ENCODE data around the gene EMC8. TPM values are rescaled to one million over a fixed set of nuclear protein-coding genes. Genes with fewer than 3 reads are reported as not detected.

Gene EMC8
- polyA plus RNA-seq, 1 of the 3 experiments (the other 2 are of a cell fraction) = 45.9 TPM

GRCh38 chr16:85733155-85733838 lies 66.0 kb downstream of the EMC8 start (continued):
- TF ChIP-seq NRF1 (IDR thresholded peaks at IDR 0.05; ENCODE audit: low read depth, low read length) (no peak), RXRA (IDR thresholded peaks at IDR 0.05; ENCODE audit: borderline replicate concordance, low read depth) (no peak)
- TF ChIP-seq, protein P1, sequence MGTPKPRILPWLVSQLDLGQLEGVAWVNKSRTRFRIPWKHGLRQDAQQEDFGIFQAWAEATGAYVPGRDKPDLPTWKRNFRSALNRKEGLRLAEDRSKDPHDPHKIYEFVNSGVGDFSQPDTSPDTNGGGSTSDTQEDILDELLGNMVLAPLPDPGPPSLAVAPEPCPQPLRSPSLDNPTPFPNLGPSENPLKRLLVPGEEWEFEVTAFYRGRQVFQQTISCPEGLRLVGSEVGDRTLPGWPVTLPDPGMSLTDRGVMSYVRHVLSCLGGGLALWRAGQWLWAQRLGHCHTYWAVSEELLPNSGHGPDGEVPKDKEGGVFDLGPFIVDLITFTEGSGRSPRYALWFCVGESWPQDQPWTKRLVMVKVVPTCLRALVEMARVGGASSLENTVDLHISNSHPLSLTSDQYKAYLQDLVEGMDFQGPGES (IDR thresholded peaks at IDR 0.05; ENCODE audit: low read depth, low read length) = no peak
- TF ChIP-seq, protein P2, sequence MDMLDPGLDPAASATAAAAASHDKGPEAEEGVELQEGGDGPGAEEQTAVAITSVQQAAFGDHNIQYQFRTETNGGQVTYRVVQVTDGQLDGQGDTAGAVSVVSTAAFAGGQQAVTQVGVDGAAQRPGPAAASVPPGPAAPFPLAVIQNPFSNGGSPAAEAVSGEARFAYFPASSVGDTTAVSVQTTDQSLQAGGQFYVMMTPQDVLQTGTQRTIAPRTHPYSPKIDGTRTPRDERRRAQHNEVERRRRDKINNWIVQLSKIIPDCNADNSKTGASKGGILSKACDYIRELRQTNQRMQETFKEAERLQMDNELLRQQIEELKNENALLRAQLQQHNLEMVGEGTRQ (IDR thresholded peaks at IDR 0.05; ENCODE audit: borderline replicate concordance, low read depth, low read length) = no peak
- TF ChIP-seq, protein P3, sequence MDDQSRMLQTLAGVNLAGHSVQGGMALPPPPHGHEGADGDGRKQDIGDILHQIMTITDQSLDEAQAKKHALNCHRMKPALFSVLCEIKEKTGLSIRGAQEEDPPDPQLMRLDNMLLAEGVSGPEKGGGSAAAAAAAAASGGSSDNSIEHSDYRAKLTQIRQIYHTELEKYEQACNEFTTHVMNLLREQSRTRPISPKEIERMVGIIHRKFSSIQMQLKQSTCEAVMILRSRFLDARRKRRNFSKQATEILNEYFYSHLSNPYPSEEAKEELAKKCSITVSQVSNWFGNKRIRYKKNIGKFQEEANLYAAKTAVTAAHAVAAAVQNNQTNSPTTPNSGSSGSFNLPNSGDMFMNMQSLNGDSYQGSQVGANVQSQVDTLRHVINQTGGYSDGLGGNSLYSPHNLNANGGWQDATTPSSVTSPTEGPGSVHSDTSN (IDR thresholded peaks at IDR 0.05) = no peak

DNA sequence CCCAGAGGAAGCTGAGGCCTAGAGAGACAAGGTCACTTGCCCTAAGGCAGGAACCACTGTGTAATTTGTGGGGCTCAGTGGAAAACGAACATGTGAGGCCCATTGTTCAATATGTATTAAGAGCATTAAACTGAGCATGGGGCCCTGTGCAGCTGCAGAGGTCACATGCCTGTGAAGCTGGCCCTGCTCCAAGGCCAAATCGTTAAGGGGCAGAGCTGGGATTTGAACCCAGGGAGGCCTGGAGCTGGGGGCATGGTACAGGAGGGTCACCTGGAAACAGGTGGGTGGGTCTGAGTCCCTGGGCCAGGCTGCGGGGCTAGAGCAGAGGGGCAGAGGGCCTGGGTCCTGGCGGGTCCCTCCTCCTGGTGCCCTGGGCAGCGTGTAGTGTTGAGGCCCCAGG lies 68.2 kb downstream of the EMC8 start:
- DNase-seq = no peak
- Histone ChIP-seq H3K4me3 (ENCODE audit: low read depth in 2 of 2, low read length in 1 of 2) (no peak overlapping the region), H3K4me1 (ENCODE audit: control insufficient read depth in 1 of 2, insufficient read depth in 2 of 2, low read depth in 1 of 2, low read length in 1 of 2) (no peaks in the 10 kb centered on the region), H3K9ac (no peak overlapping the region), H3K4me2 (no peak overlapping the region), H3K9me3 (no peaks in the 10 kb centered on the region), H3K9me2 (no peaks in the 10 kb centered on the region), H2AFZ (ENCODE audit: low read depth) (no peak overlapping the region), H3K27ac (ENCODE audit: low read depth in 2 of 2, low read length in 1 of 2) (no peak overlapping the region), H3K79me2 (ENCODE audit: insufficient read depth) (peaks cover 11% of the 10 kb centered on the region; the same call in 1 of the 2 replicates), H4K20me1 (ENCODE audit: insufficient read depth) (no peaks in the 10 kb centered on the region), H3K27me3 (ENCODE audit: insufficient read depth) (no peaks in the 10 kb centered on the region), H3K36me3 (replicated peaks in 1 of 2; ENCODE audit: control insufficient read depth in 1 of 2, insufficient read depth in 2 of 2, low read length in 1 of 2) (no peaks in the 10 kb centered on the region), H3F3A (replicated peaks; ENCODE audit: insufficient read depth) (no peaks in the 10 kb centered on the region)
- 94% methylated on average over 4 of the region's 5 CpGs for WGBS (ENCODE audit: low lambda C conversion rate)
- POLR2A ChIA-PET = no interaction called here
- CTCF ChIA-PET = interaction anchor here (0.8 to 2.8 kb wide), 3 partner anchors 11 to 14 kb away, joined by 3 to 9 read pairs (median 3); no protein-coding TSS in a partner anchor
- no peak for TF ChIP-seq FOXM1 (IDR thresholded peaks at IDR 0.05; ENCODE audit: low read depth)
- no peak for TF ChIP-seq RAD21 (IDR thresholded peaks at IDR 0.05; ENCODE audit: low read length)
- no peak for TF ChIP-seq RCOR1 (IDR thresholded peaks at IDR 0.05; ENCODE audit: low read length)
- TF ChIP-seq EZH2phosphoT487 (IDR thresholded peaks at IDR 0.05; ENCODE audit: borderline replicate concordance, low read depth) = no peak
- TF ChIP-seq NFIC (IDR thresholded peaks at IDR 0.05; ENCODE audit: borderline replicate concordance) = no peak

GRCh38 chr16:85730186-85730465 lies 69.2 kb downstream of the EMC8 start:
- Histone ChIP-seq H2AFZ (ENCODE audit: low read depth) (no peak overlapping the region), H4K20me1 (ENCODE audit: insufficient read depth) (no peaks in the 10 kb centered on the region), H3K27ac (ENCODE audit: low read depth in 2 of 2, low read length in 1 of 2) (no peak overlapping the region), H3K36me3 (replicated peaks in 1 of 2; ENCODE audit: control insufficient read depth in 1 of 2, insufficient read depth in 2 of 2, low read length in 1 of 2) (no peaks in the 10 kb centered on the region), H3K4me3 (ENCODE audit: low read depth in 2 of 2, low read length in 1 of 2) (no peak overlapping the region), H3K4me1 (ENCODE audit: control insufficient read depth in 1 of 2, insufficient read depth in 2 of 2, low read depth in 1 of 2, low read length in 1 of 2) (no peaks in the 10 kb centered on the region), H3F3A (replicated peaks; ENCODE audit: insufficient read depth) (no peaks in the 10 kb centered on the region), H3K79me2 (ENCODE audit: insufficient read depth) (peaks cover 14% of the 10 kb centered on the region; the same call in 1 of the 2 replicates), H3K9me3 (no peaks in the 10 kb centered on the region), H3K9me2 (no peaks in the 10 kb centered on the region), H3K9ac (no peak overlapping the region), H3K27me3 (ENCODE audit: insufficient read depth) (no peaks in the 10 kb centered on the region), H3K4me2 (no peak overlapping the region)
- ChIA-PET POLR2A (no interaction called here), CTCF (interaction anchor here (2.8 kb wide), 1 partner anchor 13 kb away, joined by 9 read pairs; no protein-coding TSS in a partner anchor)
- 97% methylated on average over 4 of the region's 5 CpGs for WGBS (ENCODE audit: low lambda C conversion rate)
- no peak for DNase-seq
- TF ChIP-seq, protein P4, sequence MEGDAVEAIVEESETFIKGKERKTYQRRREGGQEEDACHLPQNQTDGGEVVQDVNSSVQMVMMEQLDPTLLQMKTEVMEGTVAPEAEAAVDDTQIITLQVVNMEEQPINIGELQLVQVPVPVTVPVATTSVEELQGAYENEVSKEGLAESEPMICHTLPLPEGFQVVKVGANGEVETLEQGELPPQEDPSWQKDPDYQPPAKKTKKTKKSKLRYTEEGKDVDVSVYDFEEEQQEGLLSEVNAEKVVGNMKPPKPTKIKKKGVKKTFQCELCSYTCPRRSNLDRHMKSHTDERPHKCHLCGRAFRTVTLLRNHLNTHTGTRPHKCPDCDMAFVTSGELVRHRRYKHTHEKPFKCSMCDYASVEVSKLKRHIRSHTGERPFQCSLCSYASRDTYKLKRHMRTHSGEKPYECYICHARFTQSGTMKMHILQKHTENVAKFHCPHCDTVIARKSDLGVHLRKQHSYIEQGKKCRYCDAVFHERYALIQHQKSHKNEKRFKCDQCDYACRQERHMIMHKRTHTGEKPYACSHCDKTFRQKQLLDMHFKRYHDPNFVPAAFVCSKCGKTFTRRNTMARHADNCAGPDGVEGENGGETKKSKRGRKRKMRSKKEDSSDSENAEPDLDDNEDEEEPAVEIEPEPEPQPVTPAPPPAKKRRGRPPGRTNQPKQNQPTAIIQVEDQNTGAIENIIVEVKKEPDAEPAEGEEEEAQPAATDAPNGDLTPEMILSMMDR (IDR thresholded peaks at IDR 0.05) = no peak
- TF ChIP-seq RAD21 (IDR thresholded peaks at IDR 0.05; ENCODE audit: low read length) (no peak), MXI1 (IDR thresholded peaks at IDR 0.05; ENCODE audit: low read depth, low read length) (no peak), RXRA (IDR thresholded peaks at IDR 0.05; ENCODE audit: borderline replicate concordance, low read depth) (no peak)
